Neural progenitor cell (in vitro differentiated cells): ENCODE measurements around the gene LINC00237.

Source experiments
- EZH2 ChIP-seq: fragments of 200-600 bp; sonication (generic); IDR thresholded peaks from 2 replicates; pipeline ENCODE4 v1.6.1; 2017; ENCODE audit warnings: antibody characterized with exemption, mild to moderate bottlenecking, moderate library complexity
- TF ChIP-seq, protein P1 (sequence below): fragments of 200-600 bp; sonication (generic); IDR thresholded peaks from 2 replicates; pipeline ENCODE4 v1.5.1; 2017; ENCODE audit warnings: antibody characterized with exemption, mild to moderate bottlenecking

DNA sequence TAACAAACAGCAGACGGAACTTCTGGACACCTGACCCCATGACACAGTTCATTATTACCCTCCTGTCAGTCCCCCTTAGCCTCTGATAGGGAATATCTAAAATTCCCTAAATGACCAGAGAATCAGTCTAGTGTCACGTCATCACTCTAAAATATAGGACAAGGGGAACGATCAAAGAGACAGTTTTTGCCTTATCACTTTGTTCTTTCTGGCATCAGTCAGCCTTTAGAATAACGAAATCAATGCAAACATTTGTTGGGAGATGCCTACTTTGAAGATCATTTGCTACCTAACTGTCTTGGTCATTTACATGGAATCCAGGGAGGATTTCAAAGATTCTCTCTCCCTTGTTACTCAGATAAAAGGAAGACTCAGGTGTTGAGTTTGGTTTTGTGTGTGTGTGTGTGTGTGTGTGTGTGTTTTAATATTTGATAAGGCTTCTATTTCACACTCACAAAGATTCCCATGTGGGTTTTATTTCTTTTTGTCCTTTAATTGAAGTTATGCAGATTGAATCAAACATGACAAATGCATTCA is 28.3 kb downstream of the LINC00237 start:
- TF ChIP-seq EZH2 = no peak
- TF ChIP-seq, protein P1, sequence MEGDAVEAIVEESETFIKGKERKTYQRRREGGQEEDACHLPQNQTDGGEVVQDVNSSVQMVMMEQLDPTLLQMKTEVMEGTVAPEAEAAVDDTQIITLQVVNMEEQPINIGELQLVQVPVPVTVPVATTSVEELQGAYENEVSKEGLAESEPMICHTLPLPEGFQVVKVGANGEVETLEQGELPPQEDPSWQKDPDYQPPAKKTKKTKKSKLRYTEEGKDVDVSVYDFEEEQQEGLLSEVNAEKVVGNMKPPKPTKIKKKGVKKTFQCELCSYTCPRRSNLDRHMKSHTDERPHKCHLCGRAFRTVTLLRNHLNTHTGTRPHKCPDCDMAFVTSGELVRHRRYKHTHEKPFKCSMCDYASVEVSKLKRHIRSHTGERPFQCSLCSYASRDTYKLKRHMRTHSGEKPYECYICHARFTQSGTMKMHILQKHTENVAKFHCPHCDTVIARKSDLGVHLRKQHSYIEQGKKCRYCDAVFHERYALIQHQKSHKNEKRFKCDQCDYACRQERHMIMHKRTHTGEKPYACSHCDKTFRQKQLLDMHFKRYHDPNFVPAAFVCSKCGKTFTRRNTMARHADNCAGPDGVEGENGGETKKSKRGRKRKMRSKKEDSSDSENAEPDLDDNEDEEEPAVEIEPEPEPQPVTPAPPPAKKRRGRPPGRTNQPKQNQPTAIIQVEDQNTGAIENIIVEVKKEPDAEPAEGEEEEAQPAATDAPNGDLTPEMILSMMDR = no peak
